ENCODE results near the gene HTR1B. TPM values are rescaled to one million over a fixed set of nuclear protein-coding genes. Genes with fewer than 3 reads are reported as not detected.

Gene HTR1B
- total and polyA plus RNA-seq, 10 of the 15 experiments (the other 5 are each of a cell fraction or from before 2014, with no cell fraction given) = 0.98 TPM; not detected in 9

DNA sequence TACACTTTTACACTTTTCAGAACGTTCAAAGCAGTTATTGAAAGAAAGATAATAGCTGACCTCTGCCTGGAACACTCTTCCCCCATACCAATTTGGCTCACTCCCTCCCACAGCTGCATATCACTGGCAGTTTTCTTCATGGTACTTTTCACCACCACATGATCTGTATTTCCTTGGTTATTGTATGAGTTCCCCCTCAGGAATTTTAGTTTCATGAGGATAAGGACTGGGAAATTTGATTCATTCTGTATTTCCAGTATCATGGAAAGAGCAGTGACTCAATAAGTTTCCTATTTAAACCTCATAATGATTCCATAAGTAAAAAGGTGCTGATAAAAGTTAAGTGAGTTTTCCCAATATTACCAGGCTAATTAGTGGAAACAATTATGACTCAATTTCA, 16.0 kb downstream of the HTR1B start:
- ChIA-PET CTCF (interaction anchor here (1.9 to 2.2 kb wide), 2 partner anchors 10 to 274 kb away, joined by 5 to 7 read pairs; no protein-coding TSS in a partner anchor), SMC1A (ENCODE audit: uncharacterized antibody, unreplicated experiment) (interaction anchor here (0.7 to 0.8 kb wide), 2 partner anchors 12 to 15 kb away, joined by 3 read pairs; no protein-coding TSS in a partner anchor), RAD21 (ENCODE audit: unreplicated experiment) (interaction anchor here (1.3 kb wide), 1 partner anchor 107 kb away, joined by 3 read pairs; no protein-coding TSS in a partner anchor), POLR2A (no interaction called here)
- in situ Hi-C loops (cut with MboI) (no loop called here), intact Hi-C loops (cut with micrococcal nuclease; ENCODE audit: unreplicated experiment) (no loop called here)
- Histone ChIP-seq H3K4me2 (ENCODE audit: control insufficient read depth, insufficient read depth) (no peak overlapping the region), H3K36me3 (ENCODE audit: control insufficient read depth in 2 of 2, insufficient read depth in 2 of 2, low read length in 1 of 2) (no peaks in the 10 kb centered on the region), H3K9ac (ENCODE audit: control insufficient read depth, insufficient read depth, low read length) (no peak overlapping the region), H3K9me3 (replicated peaks; ENCODE audit: control insufficient read depth, insufficient read depth, low read length) (no peaks in the 10 kb centered on the region), H3K4me1 (ENCODE audit: control insufficient read depth, insufficient read depth, low read length) (no peaks in the 10 kb centered on the region), H3K79me2 (ENCODE audit: control insufficient read depth, insufficient read depth, low read length) (no peaks in the 10 kb centered on the region), H4K20me1 (ENCODE audit: control insufficient read depth, insufficient read depth) (no peaks in the 10 kb centered on the region), H3K27ac (ENCODE audit: control insufficient read depth, insufficient read depth) (no peak overlapping the region), H2AFZ (ENCODE audit: control insufficient read depth, low read depth, low read length) (no peak overlapping the region), H3K27me3 (replicated peaks in 1 of 2; ENCODE audit: control insufficient read depth in 2 of 2, insufficient read depth in 2 of 2, low read length in 1 of 2) (no peaks in the 10 kb centered on the region), H3K4me3 (no peak overlapping the region)
- FAIRE-seq (no peak), DNase-seq (ENCODE audit: low read depth, low spot score) (no peak), ATAC-seq (no peak)
- BruUV-seq (replicated peaks) = no TSS peak
- TF ChIP-seq, protein P1, sequence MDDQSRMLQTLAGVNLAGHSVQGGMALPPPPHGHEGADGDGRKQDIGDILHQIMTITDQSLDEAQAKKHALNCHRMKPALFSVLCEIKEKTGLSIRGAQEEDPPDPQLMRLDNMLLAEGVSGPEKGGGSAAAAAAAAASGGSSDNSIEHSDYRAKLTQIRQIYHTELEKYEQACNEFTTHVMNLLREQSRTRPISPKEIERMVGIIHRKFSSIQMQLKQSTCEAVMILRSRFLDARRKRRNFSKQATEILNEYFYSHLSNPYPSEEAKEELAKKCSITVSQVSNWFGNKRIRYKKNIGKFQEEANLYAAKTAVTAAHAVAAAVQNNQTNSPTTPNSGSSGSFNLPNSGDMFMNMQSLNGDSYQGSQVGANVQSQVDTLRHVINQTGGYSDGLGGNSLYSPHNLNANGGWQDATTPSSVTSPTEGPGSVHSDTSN (IDR thresholded peaks at IDR 0.05; ENCODE audit: insufficient replicate concordance, low read depth, low read length) = no peak
- no peak for TF ChIP-seq MEF2A (IDR thresholded peaks at IDR 0.05; ENCODE audit: insufficient read depth, low read depth, low read length)
- no peak for TF ChIP-seq SREBF2 (IDR thresholded peaks at IDR 0.05; ENCODE audit: low read length)
- TF ChIP-seq BRCA1 (IDR thresholded peaks at IDR 0.05; ENCODE audit: low read depth, low read length) = no peak
- TF ChIP-seq, protein P2, sequence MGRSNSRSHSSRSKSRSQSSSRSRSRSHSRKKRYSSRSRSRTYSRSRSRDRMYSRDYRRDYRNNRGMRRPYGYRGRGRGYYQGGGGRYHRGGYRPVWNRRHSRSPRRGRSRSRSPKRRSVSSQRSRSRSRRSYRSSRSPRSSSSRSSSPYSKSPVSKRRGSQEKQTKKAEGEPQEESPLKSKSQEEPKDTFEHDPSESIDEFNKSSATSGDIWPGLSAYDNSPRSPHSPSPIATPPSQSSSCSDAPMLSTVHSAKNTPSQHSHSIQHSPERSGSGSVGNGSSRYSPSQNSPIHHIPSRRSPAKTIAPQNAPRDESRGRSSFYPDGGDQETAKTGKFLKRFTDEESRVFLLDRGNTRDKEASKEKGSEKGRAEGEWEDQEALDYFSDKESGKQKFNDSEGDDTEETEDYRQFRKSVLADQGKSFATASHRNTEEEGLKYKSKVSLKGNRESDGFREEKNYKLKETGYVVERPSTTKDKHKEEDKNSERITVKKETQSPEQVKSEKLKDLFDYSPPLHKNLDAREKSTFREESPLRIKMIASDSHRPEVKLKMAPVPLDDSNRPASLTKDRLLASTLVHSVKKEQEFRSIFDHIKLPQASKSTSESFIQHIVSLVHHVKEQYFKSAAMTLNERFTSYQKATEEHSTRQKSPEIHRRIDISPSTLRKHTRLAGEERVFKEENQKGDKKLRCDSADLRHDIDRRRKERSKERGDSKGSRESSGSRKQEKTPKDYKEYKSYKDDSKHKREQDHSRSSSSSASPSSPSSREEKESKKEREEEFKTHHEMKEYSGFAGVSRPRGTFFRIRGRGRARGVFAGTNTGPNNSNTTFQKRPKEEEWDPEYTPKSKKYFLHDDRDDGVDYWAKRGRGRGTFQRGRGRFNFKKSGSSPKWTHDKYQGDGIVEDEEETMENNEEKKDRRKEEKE (IDR thresholded peaks at IDR 0.05) = no peak
- TF ChIP-seq BMI1 (IDR thresholded peaks at IDR 0.05; ENCODE audit: borderline replicate concordance) = no peak
- no peak for TF ChIP-seq ZZZ3 (IDR thresholded peaks at IDR 0.05; ENCODE audit: control insufficient read depth, insufficient read length, low read depth)
- TF ChIP-seq, protein P3, sequence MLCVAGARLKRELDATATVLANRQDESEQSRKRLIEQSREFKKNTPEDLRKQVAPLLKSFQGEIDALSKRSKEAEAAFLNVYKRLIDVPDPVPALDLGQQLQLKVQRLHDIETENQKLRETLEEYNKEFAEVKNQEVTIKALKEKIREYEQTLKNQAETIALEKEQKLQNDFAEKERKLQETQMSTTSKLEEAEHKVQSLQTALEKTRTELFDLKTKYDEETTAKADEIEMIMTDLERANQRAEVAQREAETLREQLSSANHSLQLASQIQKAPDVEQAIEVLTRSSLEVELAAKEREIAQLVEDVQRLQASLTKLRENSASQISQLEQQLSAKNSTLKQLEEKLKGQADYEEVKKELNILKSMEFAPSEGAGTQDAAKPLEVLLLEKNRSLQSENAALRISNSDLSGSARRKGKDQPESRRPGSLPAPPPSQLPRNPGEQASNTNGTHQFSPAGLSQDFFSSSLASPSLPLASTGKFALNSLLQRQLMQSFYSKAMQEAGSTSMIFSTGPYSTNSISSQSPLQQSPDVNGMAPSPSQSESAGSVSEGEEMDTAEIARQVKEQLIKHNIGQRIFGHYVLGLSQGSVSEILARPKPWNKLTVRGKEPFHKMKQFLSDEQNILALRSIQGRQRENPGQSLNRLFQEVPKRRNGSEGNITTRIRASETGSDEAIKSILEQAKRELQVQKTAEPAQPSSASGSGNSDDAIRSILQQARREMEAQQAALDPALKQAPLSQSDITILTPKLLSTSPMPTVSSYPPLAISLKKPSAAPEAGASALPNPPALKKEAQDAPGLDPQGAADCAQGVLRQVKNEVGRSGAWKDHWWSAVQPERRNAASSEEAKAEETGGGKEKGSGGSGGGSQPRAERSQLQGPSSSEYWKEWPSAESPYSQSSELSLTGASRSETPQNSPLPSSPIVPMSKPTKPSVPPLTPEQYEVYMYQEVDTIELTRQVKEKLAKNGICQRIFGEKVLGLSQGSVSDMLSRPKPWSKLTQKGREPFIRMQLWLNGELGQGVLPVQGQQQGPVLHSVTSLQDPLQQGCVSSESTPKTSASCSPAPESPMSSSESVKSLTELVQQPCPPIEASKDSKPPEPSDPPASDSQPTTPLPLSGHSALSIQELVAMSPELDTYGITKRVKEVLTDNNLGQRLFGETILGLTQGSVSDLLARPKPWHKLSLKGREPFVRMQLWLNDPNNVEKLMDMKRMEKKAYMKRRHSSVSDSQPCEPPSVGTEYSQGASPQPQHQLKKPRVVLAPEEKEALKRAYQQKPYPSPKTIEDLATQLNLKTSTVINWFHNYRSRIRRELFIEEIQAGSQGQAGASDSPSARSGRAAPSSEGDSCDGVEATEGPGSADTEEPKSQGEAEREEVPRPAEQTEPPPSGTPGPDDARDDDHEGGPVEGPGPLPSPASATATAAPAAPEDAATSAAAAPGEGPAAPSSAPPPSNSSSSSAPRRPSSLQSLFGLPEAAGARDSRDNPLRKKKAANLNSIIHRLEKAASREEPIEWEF (IDR thresholded peaks at IDR 0.05; ENCODE audit: insufficient replicate concordance, low read depth, low read length) = no peak
- WGBS (ENCODE audit: insufficient coverage, insufficient replicate concordance, low lambda C conversion rate, missing lambda C conversion rate) = 0% methylated on average over 1 of the region's 1 CpG
